ENCODE measurements around the gene CYP3A5. TPM values are rescaled to one million over a fixed set of nuclear protein-coding genes. Genes with fewer than 3 reads are reported as not detected.
"Not testable (repeated sequence)": the region's sequence is repeated elsewhere in the genome, so short reads cannot be mapped to it uniquely, and the experiment has no call there.

CYP3A5 gene
- total RNA-seq = under 1 TPM in 1 of 5 experiments, not detected in 4; 0.27 TPM
- under 1 TPM; 0.69 to 0.87 TPM for polyA plus RNA-seq
- 1.1 reads per million for total RNA-seq

DNA sequence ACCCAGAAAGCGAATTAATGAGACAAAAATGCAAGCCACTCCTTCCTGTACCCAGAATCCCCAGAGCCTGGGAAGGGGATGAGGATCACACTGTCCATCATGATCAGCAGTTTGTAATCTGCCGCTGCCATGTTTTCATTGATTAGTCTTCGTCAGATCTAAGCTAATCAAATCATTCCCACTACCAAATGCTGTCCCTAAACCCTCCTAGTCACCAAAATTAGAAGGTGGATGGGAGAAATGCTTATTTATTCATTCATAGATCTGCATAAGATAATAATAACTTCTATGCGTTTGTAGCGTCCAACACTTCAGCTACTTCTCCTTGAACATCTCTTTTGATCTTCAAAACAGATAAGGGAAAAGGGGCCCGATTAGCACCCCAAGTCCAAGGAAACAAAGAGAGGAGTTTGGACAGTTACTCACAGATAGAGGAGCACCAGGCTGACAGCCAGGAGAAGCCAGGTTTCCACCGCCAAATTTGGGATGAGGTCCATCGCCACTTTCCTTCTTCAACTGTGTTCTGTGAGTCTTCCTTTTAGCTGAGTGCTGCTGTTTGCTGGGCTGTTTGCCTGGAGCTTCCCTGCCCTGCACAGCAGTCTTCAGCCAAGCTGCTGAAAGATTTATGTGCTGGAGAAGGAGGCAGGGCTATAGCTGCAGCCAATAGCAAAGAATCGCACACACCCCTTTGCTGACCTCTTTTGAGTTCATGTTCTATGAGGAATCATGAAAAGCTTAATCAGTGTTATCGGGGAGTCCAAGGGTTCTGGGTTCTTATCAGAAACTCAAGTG, at the start of gene CYP3A5:
Gene CYP3A5, minus strand, starts transcription at position 597 of the 792 bp plus-strand sequence. Its CDS starts 100 bp downstream, at position 497.
- ATAC-seq (no peak), DNase-seq (no peak)
- H3K36me3 Mint-ChIP-seq = peaks cover 0 to 35% (median 23%) of the 10 kb centered on the region in 5 donors
- CTCF ChIA-PET = no interaction called here
- peaks cover 0 to 7% (median 0%) of the 10 kb centered on the region in 5 donors for H3K27me3 Mint-ChIP-seq
- Histone ChIP-seq H3K4me1 (ENCODE audit: control insufficient read depth in 2 of 2, insufficient read depth in 2 of 2, low read length in 2 of 2) (peaks cover 0 to 8% of the 10 kb centered on the region in 2 donors), H3K27me3 (ENCODE audit: control insufficient read depth in 2 of 2, insufficient read depth in 2 of 2, low read length in 2 of 2) (no peaks in the 10 kb centered on the region), H3K27ac (ENCODE audit: low read depth, low read length) (no peak within 1 kb of the TSS), H3K36me3 (ENCODE audit: control insufficient read depth in 2 of 3, insufficient read depth in 3 of 3, low read length in 3 of 3) (no peaks in the 10 kb centered on the region), H3K4me3 (ENCODE audit: low read length) (no peak within 1 kb of the TSS), H3K9me3 (ENCODE audit: control insufficient read depth in 2 of 3, low read length in 3 of 3) (no peaks in the 10 kb centered on the region)
- peaks cover 9 to 27% (median 21%) of the 10 kb centered on the region in 7 donors for H3K4me1 Mint-ChIP-seq
- intact Hi-C loops (cut with micrococcal nuclease) = no loop called here
- no peak within 1 kb of the TSS for H3K4me3 Mint-ChIP-seq
- H3K9me3 Mint-ChIP-seq = peaks cover 0 to 3% (median 0%) of the 10 kb centered on the region in 11 donors
- POLR2A ChIA-PET = no interaction called here
- H3K27ac Mint-ChIP-seq = no peak within 1 kb of the TSS

DNA sequence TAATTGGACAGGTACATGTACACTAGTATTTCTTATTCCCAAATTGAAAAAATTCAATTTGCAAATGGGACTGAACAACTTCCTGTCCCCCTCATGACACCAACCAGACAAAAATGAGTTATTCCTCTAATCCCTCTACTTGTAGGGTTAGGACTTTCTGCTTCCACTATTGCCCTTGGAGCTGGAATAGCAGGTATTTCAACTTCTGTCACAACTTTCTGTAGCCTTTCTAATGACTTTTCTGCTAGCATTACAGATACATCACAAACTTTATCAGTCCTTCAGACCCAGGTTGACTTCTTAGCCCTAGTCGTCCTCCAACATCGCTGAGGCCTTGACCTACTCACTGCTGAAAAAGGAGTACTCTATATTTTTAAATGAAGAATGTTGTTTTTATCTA, 48.8 kb upstream of the CYP3A5 start:
- H3K9me3 ChIP-seq (ENCODE audit: control insufficient read depth in 2 of 3, low read length in 3 of 3) = no peaks in the 10 kb centered on the region
- no peak overlapping the region for H3K4me3 ChIP-seq (ENCODE audit: low read length)
- H3K27me3 Mint-ChIP-seq = no peaks in the 10 kb centered on the region
- peaks cover 0 to 3% (median 0%) of the 10 kb centered on the region in 11 donors for H3K9me3 Mint-ChIP-seq
- peaks cover 0 to 9% (median 6%) of the 10 kb centered on the region in 5 donors for H3K36me3 Mint-ChIP-seq
- DNase-seq = no peak
- no peaks in the 10 kb centered on the region for H3K4me1 ChIP-seq (ENCODE audit: control insufficient read depth in 2 of 2, insufficient read depth in 2 of 2, low read length in 2 of 2)
- H3K27me3 ChIP-seq (ENCODE audit: control insufficient read depth in 2 of 2, insufficient read depth in 2 of 2, low read length in 2 of 2) = no peaks in the 10 kb centered on the region
- no peak overlapping the region for H3K27ac ChIP-seq (ENCODE audit: low read depth, low read length)
- no peak for ATAC-seq
- H3K4me3 Mint-ChIP-seq = no peak overlapping the region
- intact Hi-C loops (cut with micrococcal nuclease) = no loop called here
- no peaks in the 10 kb centered on the region for H3K4me1 Mint-ChIP-seq
- no peaks in the 10 kb centered on the region for H3K36me3 ChIP-seq (ENCODE audit: control insufficient read depth in 2 of 3, insufficient read depth in 3 of 3, low read length in 3 of 3)
- ChIA-PET CTCF (no interaction called here), POLR2A (no interaction called here)
- H3K27ac Mint-ChIP-seq = no peak overlapping the region

- intact Hi-C loops (cut with micrococcal nuclease); H3K36me3 ChIP-seq (ENCODE audit: control insufficient read depth in 2 of 3, insufficient read depth in 3 of 3, low read length in 3 of 3); H3K4me3 Mint-ChIP-seq; H3K9me3 ChIP-seq (ENCODE audit: control insufficient read depth in 2 of 3, low read length in 3 of 3); H3K9me3 Mint-ChIP-seq; ATAC-seq; DNase-seq; H3K27ac ChIP-seq (ENCODE audit: low read depth, low read length); H3K27me3 ChIP-seq (ENCODE audit: control insufficient read depth in 2 of 2, insufficient read depth in 2 of 2, low read length in 2 of 2); H3K4me1 ChIP-seq (ENCODE audit: control insufficient read depth in 2 of 2, insufficient read depth in 2 of 2, low read length in 2 of 2); POLR2A ChIA-PET; H3K4me3 ChIP-seq (ENCODE audit: low read length); H3K27me3 Mint-ChIP-seq; CTCF ChIA-PET; H3K27ac Mint-ChIP-seq: not testable (repeated sequence)
- peaks cover 6 to 26% (median 22%) of the 10 kb centered on the region in 7 donors for H3K4me1 Mint-ChIP-seq
- peaks cover 0 to 10% (median 7%) of the 10 kb centered on the region in 5 donors for H3K36me3 Mint-ChIP-seq
Observed at GRCh38 chr7:99723201-99723600, 43.4 kb upstream of the CYP3A5 start.

- DNase-seq (peak in 2 of 9 donors; percentile 2 to 7), ATAC-seq (peak; percentile 24)
- H3K27me3 ChIP-seq (ENCODE audit: control insufficient read depth in 2 of 2, insufficient read depth in 2 of 2, low read length in 2 of 2) = no peaks in the 10 kb centered on the region
- Mint-ChIP-seq H3K27me3 (no peaks in the 10 kb centered on the region), H3K4me1 (peaks cover 6 to 26% (median 22%) of the 10 kb centered on the region in 7 donors), H3K9me3 (peaks cover 0 to 8% (median 0%) of the 10 kb centered on the region in 11 donors), H3K4me3 (peak overlapping the region in 1 of 10 donors; percentile 10), H3K27ac (peak overlapping the region in 5 of 9 donors; percentile 1 to 74 (median 23)), H3K36me3 (peaks cover 2 to 22% (median 9%) of the 10 kb centered on the region in 5 donors)
- ChIA-PET POLR2A (no interaction called here), CTCF (no interaction called here)
- no peak overlapping the region for H3K4me3 ChIP-seq (ENCODE audit: low read length)
- no peaks in the 10 kb centered on the region for H3K36me3 ChIP-seq (ENCODE audit: control insufficient read depth in 2 of 3, insufficient read depth in 3 of 3, low read length in 3 of 3)
- intact Hi-C loops (cut with micrococcal nuclease) = no loop called here
- H3K4me1 ChIP-seq (ENCODE audit: control insufficient read depth in 2 of 2, insufficient read depth in 2 of 2, low read length in 2 of 2) = no peaks in the 10 kb centered on the region
- H3K27ac ChIP-seq (ENCODE audit: low read depth, low read length) = no peak overlapping the region
- H3K9me3 ChIP-seq (ENCODE audit: control insufficient read depth in 2 of 3, low read length in 3 of 3) = no peaks in the 10 kb centered on the region
Observed at GRCh38 chr7:99720800-99721595, 41.2 kb upstream of the CYP3A5 start.

GRCh38 chr7:99719996-99720769, 40.4 kb upstream of the CYP3A5 start:
- CTCF ChIA-PET = no interaction called here
- POLR2A ChIA-PET = no interaction called here
- H3K9me3 Mint-ChIP-seq = peaks cover 0 to 10% (median 0%) of the 10 kb centered on the region in 11 donors
- Histone ChIP-seq H3K9me3 (ENCODE audit: control insufficient read depth in 2 of 3, low read length in 3 of 3) (no peaks in the 10 kb centered on the region), H3K4me3 (ENCODE audit: low read length) (no peak overlapping the region), H3K36me3 (ENCODE audit: control insufficient read depth in 2 of 3, insufficient read depth in 3 of 3, low read length in 3 of 3) (no peaks in the 10 kb centered on the region), H3K27me3 (ENCODE audit: control insufficient read depth in 2 of 2, insufficient read depth in 2 of 2, low read length in 2 of 2) (no peaks in the 10 kb centered on the region), H3K27ac (ENCODE audit: low read depth, low read length) (no peak overlapping the region), H3K4me1 (ENCODE audit: control insufficient read depth in 2 of 2, insufficient read depth in 2 of 2, low read length in 2 of 2) (no peaks in the 10 kb centered on the region)
- peak overlapping the region in 1 of 10 donors; percentile 10 for H3K4me3 Mint-ChIP-seq
- ATAC-seq (peak; percentile 55), DNase-seq (peak in 2 of 9 donors; percentile 14 to 19)
- H3K36me3 Mint-ChIP-seq = peaks cover 2 to 27% (median 11%) of the 10 kb centered on the region in 5 donors
- peaks cover 6 to 26% (median 22%) of the 10 kb centered on the region in 7 donors for H3K4me1 Mint-ChIP-seq
- H3K27ac Mint-ChIP-seq = peak overlapping the region in 6 of 9 donors; percentile 1 to 74 (median 22)
- intact Hi-C loops (cut with micrococcal nuclease) = no loop called here
- no peaks in the 10 kb centered on the region for H3K27me3 Mint-ChIP-seq

- CTCF ChIA-PET = no interaction called here
- ATAC-seq (no peak), DNase-seq (no peak)
- Histone ChIP-seq H3K4me1 (ENCODE audit: control insufficient read depth in 2 of 2, insufficient read depth in 2 of 2, low read length in 2 of 2) (no peaks in the 10 kb centered on the region), H3K36me3 (ENCODE audit: control insufficient read depth in 2 of 3, insufficient read depth in 3 of 3, low read length in 3 of 3) (peaks cover 0 to 2% (median 0%) of the 10 kb centered on the region in 3 experiments), H3K27me3 (ENCODE audit: control insufficient read depth in 2 of 2, insufficient read depth in 2 of 2, low read length in 2 of 2) (no peaks in the 10 kb centered on the region), H3K4me3 (ENCODE audit: low read length) (no peak overlapping the region), H3K27ac (ENCODE audit: low read depth, low read length) (no peak overlapping the region), H3K9me3 (ENCODE audit: control insufficient read depth in 2 of 3, low read length in 3 of 3) (no peaks in the 10 kb centered on the region)
- POLR2A ChIA-PET = no interaction called here
- H3K9me3 Mint-ChIP-seq = peaks cover 0 to 20% (median 0%) of the 10 kb centered on the region in 11 donors
- H3K36me3 Mint-ChIP-seq = peaks cover 2 to 52% (median 40%) of the 10 kb centered on the region in 5 donors
- intact Hi-C loops (cut with micrococcal nuclease) = no loop called here
- H3K27me3 Mint-ChIP-seq = no peaks in the 10 kb centered on the region
- no peak overlapping the region for H3K4me3 Mint-ChIP-seq
- no peak overlapping the region for H3K27ac Mint-ChIP-seq
- H3K4me1 Mint-ChIP-seq = peaks cover 0 to 5% (median 4%) of the 10 kb centered on the region in 7 donors
Observed at GRCh38 chr7:99713995-99714570, 34.3 kb upstream of the CYP3A5 start.

Measured in naive thymus-derived CD4-positive, alpha-beta T cell (primary cell).